Fibroblast of skin of scalp (primary cell): Measurements from ENCODE around the gene TCAIM.
"Not testable (repeated sequence)": the region's sequence is repeated elsewhere in the genome, so short reads cannot be mapped to it uniquely, and the experiment has no call there.

Source experiments
- DNase-seq: peaks from one replicate; pipeline ENCODE4 v3.0.0-alpha.2; 2013

TCAIM gene

DNA sequence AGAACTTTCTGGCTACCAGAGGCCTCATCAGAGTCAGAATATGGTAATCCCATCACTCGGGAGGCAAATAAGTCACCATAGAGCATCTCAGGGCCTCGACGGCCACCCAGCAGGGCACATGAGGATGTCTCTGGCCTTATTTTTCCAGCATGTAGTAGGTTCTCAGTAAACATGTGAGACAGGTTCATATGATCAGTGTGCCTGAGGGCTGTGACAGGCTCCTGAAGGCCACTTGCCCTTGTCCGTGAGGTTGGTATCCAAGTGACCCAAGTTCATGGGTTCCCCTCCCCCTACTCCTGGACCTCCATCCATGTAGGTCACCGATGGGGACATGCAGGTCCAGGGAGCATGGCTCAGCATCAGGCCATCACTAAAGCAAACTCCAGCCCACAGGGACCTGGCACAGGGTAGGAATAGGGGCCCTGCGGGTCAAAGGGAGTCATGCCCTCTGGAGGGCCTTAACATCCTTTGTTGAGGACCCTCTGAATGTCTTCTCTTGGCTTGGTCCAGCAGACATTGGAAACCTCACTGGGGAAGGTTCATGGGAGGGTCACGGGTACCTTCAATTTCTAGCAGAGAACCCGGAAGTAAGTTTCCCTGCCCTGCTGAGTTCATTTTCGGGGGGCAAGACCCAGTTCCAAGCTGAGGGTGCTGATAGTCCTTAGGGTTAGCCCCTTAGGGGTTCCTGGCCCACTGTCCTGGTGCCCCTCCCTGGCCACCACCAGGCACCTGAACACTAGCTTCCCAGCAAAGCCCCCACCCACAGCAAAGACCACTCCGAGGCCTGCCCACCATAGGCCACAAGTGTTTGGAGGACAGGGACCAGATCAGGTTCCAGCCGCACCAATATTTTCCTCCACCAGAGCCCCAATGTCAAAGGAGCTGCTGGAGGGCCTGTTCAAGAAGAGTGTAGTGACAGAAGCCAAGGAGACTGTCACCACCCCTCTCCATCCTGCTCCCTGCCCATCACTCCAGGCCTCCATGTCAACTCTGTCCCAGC, 77.8 kb downstream of the TCAIM start:
- DNase-seq = no peak

DNA sequence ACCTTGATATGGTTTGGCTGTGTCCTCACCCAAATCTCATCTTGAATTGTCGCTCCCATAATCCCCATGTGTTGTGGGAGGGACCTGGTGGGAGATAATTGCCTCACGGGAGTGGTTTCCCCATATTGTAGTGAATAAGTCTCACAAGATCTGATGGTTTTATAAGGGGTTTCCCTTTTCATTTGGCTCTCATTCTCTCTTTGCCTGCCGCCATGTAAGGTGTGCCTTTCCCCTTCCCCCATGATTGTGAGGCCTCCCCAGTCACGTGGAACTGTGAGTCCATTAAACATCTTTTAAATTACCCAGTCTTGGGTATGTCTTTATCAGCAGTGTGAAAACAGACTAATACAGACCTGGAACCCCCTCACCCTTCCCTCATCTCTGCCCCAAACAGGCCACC, 79.6 kb downstream of the TCAIM start:
- DNase-seq = not testable (repeated sequence)

DNA sequence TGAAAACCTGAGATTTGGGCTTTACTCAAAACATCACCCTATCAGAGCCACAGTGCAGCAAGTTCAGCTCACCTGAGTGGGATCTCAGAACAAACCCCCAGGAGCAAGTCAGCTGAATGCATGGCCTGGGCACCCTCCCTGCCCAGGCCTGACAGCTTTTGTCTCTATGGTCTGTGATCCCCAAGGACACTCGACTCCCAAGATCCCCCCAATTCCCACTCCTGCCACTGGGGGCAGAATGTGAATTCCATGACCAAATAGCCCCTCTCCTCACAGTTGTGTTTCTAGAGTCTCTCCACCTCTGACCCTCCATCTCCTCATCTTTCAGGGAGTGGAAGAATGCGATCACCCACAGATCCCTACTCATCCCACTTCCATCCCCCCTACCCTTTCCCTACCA, 80.0 kb downstream of the TCAIM start:
- no peak for DNase-seq

DNA sequence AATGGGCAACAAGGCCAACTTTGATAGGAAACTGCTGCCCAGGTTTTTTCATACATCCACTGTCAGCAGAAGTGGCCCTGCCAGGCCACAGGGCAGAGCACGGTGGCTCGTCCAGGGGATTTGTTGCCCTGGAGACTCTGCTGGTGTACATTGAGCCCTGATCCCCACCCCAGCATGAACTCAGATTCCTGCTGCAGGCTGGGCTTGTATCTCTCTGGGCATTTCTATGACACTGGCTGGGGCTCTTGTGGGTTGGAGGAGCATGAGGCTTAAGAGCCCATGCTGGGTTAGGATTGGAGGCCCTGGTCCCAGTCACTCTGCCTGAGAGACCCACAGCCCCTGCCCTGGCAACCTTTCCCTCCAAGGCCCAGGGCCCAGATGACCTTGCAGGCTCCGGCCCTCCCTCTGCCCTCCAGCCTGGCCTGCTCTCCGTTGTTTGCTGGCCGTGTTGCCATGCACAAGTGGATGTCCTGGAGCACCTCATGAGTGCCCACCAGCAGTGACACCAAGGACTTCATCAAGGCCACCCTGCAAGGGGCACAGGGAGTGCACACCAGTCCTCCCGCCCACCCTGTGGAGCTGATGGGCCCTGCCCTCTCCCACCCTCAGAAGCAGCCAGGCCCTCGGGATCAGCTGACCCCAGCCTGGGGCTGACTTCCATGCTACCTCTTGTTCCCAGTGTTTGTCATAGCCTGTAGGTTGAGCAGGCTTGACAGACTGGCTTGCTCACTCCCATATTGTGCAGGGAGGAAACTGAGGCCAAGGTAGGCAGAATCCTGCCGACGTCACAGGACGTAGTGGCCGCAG, 80.8 kb downstream of the TCAIM start:
- no peak for DNase-seq

DNA sequence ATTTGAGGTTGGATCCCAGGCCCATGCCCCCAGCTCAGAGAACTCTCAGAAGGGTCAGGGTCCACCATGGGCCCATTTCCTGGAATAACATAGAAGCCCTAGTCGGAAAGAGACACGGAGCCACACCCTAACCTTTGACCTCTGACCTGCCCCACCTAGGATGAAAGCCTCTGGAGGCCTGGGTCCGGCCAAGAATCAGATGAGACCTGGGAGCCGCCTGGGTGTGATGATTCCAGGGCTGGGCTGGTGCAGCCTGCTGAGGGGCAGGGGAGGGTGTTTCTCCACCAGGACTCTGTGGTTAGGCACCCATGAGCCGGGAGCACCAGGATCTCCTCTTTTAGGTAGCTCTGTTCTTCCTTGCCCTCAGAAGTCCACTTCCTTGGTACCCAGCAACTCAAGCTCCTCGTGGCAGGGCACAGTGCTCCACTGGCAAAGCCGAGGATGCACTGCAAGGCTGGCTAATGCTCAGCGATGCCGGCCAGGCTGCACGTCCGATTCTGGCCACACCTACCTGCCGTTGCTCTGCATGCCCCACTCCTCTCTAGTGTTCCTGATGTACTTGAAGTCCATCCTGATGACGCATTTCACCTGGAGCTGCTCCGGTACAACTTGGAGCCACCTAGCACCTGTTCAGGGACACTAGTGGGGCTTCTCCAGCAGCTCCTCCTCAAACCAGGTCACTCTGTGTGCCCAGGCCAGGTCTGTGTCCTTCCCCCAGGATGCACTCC, 81.5 kb downstream of the TCAIM start:
- no peak for DNase-seq

DNA sequence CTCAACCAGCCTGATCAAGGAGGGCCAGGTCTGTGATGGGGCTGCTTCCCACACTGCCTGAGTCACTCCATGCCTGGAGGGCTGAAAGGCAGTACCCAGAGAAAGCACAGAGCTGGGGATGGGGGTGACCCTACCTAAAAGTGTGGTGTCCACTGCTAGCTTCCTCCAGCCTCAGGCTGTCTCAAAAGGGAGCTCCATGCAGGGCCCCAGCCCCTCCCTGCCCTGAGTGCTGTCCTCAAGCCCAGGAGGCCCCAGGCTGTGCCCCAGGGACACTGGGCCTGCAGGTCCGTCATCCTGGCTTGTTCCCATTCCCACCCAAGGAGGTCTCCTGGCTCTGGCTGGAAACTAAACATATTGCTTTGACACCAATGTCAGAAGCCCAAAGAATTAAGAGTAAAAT, 82.1 kb downstream of the TCAIM start:
- DNase-seq = no peak

DNA sequence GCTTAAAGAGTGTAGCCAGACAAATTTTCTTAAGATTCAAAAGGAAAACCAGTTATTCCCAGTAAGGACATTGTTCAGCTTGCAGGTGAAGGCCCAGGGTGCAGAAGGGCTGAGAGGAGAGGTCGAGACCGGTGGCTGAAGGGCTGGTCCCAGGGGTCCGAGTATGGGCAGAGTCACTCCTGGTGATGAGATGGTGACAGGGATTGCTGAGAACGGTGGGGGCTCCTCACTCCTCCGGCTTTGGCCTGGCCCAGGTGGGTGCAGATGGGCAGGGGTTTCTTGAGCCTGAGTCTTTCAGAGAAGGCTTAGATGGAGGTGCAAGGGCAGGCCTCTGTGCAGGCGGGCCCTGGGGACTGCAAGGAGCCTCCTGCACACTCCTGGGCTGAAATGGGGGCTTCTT, 82.7 kb downstream of the TCAIM start:
- DNase-seq = no peak

DNA sequence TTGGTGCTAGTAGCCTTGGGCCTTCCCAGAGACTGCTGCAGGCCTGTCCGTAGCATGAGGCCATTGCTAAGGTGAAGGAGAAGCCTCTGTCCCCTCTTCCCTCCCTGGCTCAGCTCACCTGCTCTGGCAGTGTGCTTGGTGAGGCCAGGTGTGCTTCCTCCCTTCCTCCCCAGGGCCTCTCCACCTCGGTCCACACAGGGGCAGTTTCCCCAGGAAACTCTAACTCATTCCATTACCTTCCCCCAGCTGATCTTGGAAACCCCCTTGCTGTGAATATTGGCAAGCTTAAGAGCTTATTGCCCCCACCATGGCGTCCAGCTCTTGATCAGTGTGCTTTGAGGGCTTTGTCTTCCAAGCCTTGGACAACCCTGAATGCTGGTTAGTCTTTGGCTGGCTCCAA, 86.2 kb downstream of the TCAIM start:
- no peak for DNase-seq

DNA sequence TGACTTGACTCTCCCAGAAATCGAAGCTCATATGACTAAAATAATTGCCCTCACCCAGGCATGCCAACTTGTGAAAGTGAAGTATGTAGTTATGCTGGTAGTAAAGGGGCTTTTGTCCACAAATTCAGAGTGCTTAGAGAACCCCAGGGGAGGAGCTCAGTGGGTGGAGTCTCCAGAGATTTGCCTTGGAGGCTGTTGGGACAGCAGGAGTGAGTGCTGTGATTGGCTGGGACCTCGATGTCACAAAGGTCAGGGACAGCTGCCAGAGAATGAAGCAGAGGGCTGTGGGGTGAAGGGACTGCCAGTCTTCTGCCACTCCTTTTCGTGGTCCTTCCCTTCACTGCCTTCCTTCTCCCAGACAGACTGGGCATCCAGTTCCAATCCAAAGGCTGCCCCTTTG, 89.1 kb downstream of the TCAIM start:
- no peak for DNase-seq

DNA sequence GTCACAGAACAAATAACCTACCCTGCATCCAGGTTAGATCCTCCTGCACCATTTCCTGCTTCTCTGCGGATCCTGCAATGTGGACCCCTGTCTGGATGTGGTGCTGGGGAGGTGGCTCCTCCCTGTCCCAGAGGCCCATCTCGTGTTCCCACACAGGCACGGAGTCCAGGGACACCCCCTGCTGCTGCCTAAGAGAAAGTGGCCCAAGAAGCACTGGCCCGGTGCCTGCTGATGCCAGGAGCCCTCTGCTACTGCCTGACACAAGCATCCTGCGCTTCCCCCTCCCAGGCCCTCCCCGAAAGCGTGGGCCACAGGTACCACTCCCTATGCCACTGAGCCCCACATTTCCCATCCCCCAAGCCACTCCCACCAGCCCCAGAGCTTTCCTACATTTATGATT, 90.3 kb downstream of the TCAIM start:
- no peak for DNase-seq

DNA sequence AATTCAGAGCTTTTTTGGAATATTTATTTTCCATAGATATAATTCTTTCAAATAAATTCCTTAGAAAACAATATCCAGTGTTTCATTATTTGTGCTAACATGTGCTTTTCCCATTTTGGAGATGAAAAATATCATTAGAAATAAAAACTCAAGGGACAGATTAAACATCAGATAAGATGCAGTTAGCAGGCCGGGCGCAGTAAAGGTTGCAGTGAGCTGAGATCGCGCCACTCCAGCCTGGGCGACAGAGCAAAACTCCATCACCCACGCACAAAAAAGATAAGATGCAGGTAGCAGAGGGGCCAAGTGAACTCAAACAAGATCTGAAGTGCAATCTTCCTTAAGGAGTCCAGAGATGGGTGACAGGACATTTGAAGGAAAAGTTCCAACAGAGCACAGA, 90.9 kb downstream of the TCAIM start:
- no peak for DNase-seq

DNA sequence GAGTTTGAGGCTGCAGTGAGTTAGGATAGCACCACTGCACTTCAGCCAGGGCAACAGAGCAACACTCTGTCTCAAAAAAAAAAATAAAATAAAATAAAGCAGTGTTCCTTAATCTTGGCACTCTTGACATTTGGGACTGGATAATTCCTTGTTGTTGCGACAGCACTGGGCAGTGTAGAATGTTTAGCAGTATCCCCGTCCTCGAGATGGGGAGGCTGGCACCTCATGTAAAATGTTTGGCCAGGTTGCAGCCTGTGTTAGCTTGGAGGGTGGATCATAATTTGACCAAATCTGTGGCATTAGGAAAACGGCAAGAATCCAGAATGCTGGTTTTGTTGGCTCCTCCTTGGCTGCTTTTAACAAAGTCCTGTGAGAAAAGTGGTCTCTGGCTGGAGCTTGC, 91.9 kb downstream of the TCAIM start:
- no peak for DNase-seq

DNA sequence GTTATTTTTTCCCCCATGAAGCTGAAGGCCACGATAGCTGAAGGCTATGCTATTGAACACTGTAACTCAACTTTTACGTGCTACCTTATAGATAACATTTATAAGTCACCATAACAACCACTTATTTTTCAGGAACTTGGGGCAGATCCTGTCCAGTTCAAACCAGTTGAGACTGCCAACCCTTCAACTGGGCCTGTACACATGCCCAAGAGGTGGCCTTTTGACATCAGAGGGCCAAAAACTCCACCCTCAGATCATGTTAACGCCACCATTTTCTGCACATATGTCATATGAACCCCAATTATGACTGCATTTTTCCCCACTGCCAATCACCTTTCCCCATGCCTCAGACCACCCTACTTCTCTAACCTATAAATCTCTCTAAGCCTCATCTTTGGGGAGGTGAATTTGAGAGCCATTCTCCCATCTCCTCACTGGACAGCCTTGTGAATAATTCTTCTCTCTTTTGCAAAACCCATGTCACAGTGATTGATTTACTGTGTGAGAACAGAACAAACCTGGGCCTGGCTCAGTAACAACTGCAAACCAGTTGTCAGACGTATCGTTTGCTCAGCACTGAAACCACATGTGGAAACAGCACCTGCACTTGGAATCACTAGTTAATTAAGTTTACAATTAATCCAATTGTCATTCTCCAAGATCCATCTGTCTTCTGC, 96.4 kb downstream of the TCAIM start:
- DNase-seq = no peak

DNA sequence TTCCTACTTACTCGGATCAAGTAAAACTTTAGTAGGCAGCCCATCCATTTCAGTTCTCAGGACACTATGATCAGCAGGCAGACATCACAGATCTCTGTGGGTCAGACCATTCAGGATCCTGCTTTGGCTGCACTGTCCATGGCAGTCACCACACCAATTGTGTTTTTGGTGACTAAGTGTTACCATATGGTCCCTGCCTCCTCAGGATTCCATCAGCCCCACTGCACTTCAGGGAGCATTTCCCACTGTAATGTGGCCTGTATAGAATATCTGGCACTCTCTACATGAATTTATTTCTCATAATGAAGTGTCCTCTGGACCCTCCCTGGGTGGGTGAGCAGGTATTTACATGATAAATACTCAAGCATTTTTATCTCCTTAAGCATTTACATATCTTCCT, 97.6 kb downstream of the TCAIM start:
- no peak for DNase-seq

DNA sequence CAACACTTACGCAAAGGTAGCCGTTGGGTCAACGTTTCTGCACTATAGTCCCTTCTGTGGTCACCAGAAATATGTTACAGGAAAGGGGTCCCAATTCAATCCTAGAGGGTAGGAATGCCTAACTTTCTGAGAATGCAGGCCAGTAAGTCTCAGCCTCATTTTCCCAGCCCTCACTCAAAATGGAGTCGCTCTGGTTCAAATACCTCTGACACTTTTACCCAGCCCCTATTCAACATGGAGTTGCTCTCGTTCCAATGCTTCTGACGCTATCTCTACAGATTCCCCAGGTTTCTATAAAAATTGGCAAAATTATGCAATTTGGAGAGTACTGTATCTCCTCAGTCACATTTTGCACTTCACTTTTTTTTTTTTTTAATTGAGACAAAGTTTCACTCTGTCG, 99.2 kb downstream of the TCAIM start:
- no peak for DNase-seq

DNA sequence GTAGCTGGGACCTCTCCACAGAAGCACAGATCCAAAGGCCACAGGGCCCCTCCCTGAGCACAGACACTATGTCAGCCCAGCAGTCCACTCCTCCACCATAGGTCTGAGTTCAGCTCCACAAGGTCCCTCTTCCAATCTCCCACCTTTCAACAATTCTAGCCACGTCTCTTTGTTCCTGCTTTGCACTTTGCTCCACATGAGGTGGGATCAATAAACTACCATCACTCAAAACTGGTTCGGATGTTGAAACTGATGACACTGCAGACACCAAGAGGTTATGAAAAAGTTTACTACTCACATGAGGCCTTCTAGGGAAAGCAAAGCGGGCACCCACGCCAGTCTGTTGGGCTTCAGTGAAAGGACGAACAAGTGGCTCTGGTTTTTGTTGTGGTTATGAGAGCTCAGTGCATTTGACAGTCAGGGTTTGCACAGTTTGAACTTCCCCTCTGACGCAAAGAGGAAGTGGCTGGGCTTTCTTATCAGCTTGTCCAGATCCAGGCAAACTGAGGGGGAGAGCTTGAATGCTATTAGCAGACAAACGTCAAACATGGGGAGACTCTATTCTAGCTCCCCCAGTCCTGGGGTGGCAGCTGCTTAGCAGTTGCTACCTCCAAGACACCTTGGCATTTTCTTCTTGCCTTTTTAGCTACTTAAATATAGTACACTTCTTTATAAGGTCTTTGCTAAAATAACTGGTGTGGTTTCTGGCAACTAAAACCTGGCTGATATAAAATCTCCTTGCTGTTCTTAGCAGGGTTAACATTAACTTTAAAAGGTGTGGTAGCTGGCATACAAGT, 101.1 kb downstream of the TCAIM start:
- DNase-seq = peak; percentile 11

DNA sequence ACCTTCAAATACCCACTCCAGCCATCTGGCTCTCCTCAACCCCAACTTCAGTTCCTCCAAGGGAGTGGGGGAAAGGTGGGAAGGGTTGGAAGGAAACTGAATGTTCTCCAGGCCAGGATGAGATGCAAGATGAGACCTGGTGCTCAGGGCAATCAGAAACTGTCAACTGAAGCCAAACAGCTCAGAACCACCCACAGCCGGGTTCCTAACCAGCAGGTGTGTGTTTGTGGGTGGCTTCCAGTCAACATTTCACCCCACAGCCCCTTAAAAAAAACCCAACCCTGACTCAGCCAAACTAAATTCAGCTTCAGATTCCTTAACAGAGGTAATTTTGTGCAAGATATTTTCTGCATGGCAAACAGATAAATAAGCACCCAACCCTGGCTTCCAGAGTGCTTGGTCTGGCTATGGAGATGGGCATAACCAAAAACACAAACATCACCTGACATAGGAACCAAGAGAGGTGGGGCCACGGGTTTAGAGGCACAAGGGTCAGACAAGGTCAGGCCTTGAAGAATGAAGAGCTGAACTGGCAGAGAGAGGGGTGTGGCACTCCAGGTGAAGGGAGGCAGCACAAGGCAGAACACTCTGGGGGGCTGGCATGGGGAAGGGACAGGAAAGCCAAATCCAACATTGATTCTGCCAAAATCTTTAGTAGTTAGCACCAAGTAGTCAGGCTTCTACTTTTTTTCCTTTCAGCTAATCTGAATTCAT, 104.2 kb downstream of the TCAIM start:
- DNase-seq = no peak

DNA sequence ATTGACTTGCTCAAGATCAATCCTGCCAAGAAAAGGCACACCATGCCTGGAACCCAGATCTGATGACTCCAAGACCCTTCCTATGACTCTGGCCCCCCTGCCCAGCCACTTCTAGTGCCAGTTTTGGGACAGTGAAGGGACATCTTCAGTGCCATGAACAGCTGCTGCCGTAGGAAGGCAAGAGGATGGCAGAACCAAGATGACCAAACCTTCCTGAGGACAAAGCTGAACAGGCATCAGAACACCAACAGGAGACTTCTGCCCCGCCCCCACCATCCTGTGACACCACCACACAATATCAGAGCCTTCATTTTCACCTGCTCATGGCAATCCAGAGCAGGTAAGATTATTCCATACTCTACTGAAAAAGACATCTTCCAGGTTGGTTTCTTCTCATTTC, 105.9 kb downstream of the TCAIM start:
- DNase-seq = no peak

DNA sequence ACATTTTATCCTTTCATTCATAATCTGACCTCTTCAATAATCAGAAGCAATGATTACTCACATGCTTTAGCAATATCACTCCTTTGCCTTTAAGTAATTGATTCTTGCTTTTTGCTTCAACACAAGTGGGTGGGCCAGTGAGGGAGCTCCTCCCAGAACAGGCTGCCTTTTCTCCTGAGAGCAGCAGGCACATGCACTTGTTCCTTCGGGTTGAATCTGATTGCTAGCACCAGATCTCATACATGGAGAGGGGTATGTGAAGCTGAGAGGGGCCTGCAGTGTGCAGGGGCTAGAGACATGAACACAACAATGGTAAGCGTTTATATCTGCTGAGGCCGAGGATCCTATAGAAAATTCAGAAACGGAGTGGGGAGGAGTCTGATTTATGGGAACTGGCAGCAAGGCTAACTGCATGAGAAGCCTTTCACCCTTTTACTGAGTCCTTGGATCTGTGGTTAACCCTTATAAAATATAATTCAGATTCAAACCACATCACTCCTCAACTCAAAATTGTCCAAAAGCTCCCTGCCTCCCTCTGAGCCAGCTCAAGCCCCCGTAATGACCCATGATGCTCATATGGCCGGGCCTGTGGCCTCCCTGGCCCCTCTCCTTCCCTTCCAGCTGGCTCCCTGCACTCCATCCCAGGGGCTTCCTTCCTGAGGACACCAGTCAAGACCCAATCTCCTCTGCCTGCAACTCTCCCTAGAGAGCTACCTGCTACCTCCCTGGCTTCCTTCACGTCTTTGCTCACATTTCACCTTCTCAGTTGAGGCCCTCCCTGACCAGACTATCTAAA, 106.5 kb downstream of the TCAIM start:
- DNase-seq = no peak

DNA sequence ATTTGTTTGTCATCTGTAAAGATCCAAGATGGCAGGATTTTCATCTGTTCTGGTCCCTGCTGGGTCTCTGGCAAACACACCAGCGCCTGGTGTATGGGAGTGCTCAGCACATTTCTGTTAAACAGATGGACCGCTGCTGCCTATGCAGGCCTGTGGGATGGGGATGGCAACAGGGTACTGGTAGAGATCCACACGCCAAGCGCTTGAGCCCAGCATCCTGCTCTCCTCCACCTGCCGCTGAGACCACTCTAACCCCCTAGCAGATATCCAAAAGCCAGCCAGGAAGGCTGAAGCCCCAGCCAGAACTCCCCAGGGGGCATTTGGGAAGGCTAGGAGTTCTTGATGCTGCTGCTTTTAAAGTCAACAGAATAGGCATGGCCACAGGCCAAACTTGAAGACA, 107.2 kb downstream of the TCAIM start:
- DNase-seq = no peak
